T1000 (cell line): ENCODE measurements around the gene TMOD2.

Experiments used
- DNase-seq: peaks from one replicate; lab custom pipeline; 2025; ENCODE audit warnings: mixed read lengths; lab: John Stamatoyannopoulos, UW

Gene TMOD2

DNA sequence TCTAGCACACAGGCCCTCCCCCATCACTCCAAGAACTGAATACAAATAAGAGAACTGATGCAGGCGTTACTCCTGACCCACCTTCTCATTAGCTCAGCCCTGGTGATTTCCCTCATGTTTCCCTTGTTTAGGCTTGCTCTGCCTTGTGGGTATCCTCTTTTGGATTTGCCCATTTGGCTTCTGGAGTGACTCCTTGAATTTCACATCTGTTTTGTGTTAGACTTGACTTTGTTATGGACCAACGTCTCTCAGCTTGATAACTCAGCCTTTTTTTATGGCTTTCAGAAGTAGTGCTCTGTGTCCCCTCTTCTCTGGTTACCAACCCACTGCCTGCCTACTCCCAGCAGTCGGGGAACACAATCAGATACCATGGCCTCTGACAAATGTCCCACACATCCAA lies 66.8 kb downstream of the TMOD2 start:
- DNase-seq, result no peak

DNA sequence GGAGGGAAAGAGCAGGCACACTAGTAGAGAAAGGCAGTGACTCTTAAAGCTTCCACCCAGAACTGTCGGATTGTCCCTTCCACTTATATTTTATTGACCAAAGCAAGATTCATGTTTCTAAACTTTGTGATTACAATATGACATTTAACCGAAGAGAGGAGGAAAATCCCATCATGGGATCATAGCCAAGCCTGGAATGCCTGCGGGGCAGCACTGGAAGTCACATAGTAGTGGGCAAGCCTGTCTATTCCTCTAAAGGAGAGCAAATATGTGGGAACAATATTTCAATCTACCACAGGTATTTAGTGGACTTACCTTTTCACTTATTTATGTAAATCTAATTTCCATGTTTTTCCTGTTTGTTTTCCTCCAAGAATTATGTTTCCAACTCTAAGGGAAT lies 74.3 kb downstream of the TMOD2 start:
- DNase-seq, result no peak

DNA sequence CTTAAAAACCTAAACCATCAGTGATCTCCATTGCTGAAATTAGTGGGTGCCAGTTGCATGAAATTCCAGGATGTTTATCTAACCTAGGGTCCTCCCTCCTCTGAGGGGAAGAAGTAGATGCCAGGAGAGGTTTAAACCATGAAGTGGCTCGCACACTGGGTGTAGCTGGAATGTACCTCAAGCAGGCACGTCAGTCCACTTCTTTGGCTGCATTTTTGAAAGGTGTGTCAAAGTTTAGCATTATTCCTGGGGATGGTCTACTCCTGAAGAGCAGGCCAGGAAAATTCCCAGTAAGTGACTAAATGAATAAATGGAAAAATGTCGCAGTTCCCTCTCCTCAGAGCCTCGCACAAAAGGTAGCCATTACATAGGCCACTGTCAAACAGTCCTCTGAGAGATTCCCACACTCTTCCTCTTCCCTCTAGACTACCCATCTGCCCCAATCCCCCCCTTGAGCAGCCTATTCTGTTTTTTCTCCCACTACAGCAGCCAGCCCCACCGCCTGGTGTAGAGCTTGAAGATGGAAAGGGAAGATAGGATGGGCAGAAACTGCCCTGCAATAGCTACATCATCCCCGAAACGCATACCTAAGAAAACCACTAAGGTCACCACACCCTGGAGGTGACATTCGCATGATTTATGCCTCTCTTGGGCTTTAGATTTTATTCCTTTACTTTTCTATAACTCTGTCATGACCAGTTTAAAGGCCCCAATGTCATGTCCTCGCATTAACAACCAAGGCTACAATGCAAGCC lies 77.4 kb downstream of the TMOD2 start:
- no peak for DNase-seq

DNA sequence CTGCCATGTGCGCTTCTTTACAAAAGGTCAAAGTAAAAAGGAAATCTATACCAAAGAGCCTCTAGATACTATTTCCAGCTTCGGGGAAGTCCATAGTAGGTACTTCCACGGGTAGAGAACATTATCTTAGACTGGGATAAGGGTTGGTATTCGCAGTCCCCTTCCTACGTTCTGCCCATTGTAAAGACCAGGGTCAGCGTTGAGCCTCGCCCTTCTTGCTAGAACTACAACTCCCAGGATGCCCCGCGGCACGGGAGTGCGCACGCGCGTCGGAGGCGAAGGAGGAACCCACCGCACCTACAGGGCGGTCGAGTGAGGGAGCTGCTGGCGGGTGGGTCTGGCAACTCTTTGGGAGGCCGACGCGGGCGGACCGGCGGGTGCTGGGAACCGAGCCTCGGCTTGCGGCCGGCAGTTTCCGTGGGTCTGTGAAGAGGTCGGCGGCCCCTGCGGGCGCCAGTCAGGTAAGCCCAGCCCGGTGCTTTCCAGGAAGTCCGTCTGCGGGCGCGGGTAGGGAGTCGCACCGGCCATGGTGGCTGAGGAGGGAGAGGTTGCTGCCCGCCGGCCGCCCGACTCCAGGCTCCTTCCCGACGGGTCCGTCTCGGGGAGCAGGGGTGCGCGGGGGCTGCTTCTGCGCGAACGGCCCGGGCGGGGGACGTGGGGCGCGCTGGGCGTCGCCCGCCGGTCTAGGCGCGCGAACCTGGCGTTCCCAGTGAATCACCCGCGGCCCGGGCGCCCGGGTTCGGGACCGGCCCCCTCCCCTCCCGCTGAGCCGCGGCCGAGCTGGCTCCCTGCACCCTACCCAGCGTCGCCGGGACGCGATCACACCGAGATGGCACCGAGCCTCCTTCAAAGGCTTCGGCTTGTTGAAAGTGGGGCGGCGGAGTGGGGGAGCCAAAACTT lies 78.2 kb downstream of the TMOD2 start, which contains the start of gene TMOD3:
TSS of gene TMOD3 (plus strand) at position 278 of the 900 bp plus-strand sequence. CDS start 33,232 bp downstream, outside the sequence.
- peak; percentile 68 for DNase-seq

DNA sequence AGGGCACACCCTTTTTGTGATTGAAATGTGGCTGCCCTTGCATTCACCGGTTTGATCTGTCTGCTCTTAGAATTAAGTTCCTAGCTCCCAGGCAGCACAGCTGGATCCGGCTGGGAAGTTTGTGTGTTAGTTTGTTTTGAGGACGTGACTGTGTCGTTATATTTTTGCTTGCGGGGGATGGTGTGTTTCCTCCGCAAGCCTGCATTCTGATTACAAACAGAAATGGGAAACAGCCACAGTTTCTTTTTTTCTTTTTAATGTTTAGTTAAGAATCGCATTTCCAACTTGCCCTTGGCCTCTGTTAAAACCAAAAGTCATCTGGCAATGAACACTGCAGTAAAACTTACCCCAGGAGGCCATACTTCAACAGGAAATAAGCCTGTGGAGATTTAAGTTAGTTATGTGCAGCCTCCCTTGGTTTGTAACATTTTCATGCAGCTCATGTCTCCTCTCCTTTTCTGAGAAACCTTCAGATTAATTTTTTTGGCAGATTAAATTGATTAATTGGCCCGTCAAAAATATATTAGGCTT lies 78.9 kb downstream of the TMOD2 start:
- peak; percentile 32 for DNase-seq

DNA sequence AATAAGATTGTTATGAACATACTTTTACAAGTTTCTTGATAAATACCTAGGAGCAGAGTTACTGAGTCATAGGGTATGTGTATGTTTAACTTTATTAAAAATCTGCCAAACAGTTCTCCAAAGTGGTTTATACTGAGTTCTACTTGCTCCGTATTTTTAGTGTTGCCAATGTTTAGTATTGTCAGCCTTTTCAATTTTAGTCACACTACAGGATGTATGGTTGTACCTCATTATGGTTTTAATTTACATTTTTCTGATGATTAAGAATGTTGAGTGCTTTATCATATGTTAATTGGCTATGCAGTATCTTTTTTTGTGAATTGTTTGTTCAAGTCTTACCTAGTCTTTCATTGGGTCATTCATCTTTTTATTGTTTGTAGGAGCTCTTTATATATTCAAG lies 82.4 kb downstream of the TMOD2 start:
- no peak for DNase-seq

DNA sequence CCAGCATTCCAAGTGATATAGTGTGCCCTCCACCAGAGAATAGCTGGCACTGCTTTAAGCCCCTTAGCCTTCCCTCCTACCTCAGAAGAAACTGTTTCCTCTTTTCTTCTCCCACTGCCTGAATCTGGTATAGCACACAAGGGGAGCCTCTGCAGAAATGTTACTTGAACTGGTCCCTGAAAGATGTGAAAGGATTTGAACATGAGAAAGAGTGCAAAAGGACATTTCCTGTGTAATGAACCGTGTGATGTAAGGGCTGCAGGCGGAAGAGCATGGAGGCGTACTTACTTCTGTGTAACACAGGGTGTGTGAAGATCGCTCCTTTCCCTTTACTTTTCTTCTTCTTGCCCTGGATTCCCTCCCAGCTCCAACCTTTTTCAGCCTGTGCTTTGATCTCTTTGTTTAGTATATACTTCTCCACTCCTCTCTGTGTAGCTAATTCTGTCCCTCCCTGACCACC lies 86.4 kb downstream of the TMOD2 start:
- DNase-seq, result no peak

DNA sequence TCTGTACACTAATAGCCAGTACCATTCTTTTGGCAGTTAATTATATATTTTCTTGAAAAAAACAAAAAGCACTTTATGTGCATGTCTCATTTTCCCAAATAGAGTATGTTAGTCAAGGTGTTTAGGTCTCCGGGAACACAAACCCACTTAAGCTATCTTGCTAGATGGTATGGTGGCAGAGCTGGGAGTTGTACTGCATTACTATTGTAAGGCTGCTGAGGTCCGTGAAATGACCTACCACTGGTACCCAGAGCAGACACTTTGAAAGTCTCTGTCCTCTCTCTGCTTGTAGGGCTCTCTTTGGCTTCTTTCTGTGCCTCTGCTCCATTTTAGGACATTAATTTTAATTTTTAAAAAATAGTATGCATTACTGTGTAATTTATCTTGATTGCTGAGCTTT lies 86.9 kb downstream of the TMOD2 start:
- no peak for DNase-seq

DNA sequence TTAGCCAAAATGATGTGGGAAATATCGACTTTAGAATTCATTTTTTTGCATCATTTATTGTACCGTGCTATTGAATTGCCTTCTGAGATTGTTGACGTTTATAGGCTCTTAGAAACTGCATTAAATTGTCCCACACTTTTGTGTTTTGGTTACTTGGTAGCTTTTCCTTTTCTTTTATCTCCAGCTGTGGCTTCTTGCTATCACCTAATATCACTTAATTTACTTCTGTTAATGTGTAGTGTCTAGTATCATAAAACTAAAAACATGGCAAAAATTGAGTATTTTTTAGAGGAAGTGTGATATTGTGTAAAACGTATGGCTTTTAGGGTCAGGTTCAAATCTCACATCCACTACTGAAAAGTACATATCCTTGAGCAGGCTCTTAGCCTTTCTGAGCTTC lies 89.3 kb downstream of the TMOD2 start:
- no peak for DNase-seq

DNA sequence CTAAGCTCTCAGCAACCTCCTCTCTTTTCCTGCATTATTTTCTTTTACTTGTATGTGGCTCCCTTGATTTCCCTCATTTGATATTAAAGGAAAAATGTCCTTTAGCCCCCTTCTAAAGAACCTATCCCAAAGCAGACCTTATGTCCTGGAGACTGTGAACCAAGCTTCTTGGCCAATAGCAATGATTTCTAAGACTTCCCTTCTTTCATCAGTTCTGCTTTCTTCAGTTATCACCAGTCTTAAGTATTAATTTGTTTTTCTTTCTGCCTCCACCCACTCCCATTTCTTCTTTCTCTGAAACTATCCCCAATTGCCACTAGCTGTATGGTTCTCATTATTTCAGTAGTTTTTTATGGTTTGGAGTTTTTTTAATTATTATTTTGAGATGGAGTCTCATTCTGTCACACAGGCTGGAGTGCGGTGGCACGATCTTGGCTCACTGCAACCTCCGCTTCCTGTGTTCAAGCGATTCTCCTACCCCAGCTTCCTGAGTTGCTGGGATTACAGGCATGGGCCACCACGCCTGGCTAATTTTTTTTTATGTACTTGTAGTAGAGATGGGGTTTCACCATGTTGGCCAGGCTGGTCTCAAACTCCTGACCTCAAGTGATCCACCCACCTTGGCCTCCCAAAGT lies 90.1 kb downstream of the TMOD2 start:
- DNase-seq, result no peak

DNA sequence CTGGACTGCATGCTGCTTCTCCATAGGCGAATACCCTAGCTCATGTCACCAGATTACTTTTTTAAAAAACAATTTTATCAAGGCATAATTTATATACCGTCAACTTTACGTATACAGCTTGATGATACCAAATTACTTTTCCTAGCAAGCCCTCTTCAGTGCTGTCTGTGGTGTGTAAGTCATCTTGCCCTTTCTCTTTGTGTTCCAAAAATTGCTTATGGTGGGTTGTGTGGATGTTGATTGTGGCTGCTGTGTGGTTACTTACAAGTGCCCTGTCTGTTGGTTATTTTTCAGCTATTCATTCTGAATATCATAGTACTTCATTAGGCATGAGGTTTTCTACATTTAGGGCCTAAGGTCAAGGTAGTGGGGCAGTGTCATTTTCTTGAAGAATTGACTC lies 90.9 kb downstream of the TMOD2 start:
- DNase-seq, result no peak

DNA sequence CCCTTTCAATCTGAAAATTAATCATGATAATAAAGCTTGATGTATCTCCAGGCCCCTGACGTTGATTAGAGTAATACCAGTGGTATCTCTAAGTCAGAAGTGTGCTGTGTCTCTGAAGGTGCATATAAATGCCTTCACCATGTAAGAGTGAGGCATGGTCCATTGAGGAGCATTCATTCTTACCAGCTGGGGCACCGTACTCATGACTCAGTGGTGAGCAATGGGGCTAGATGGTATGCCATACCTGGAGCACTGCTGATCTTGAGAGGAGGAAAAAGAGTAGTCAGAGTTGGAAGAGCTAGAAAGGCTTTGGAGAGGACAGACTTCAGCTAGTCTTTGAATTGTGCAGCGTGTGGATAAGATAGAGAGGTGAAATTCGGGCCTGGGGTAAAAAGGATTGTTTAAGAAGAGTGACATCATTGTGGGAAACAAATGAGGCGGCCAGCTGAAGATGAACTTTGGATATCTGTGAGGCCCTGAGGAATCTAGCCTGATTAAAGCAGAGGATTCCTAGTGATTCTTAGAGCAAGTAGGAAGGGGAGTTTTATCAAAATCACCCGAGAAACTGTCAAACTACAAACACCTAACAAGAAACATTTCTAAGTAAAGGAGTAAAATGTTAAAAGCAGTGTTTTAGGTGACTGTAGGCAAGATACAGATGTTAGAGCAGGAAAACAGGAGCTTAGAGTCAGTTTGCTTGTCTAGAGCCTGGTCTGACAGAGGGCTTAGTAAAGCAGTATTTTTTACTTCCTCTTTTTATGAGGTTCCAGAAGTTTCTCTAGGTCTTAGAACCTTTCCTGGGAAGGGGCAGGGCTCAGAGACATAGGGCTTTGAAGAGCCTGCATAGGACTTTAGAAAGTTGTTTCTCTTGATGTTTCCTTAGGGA lies 91.7 kb downstream of the TMOD2 start:
- DNase-seq, result peak; percentile 16

DNA sequence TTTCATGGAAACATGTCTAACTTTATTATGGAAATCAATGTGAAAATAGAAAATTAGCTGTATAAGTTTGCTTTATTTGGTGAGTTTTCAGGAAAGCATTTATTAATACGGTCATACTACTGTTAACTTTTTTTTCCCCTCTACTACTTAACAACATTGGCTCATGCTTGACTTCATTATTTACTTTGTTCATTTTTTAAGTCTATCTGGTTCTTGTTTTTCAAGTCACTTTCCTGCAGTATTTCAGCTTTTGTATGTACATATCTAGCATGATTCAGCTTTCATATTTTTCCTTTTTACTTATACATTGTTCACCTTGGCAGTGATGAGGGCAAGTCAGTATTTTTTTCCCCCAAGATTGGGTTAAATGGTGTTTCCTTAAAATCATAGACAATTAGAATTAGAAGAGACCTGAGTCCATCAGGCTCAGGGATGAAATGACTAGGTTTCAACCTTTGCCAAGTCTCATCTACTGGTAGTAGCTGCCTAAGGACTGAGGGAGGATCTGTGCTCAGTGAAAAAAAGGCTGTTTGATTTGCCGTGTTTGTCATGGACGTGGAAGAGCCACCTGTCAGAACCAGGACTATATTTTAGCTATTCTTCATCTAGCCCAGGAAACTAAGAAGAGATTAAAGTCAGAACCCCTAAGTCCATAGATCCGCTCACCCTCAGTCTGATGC lies 93.5 kb downstream of the TMOD2 start:
- no peak for DNase-seq

DNA sequence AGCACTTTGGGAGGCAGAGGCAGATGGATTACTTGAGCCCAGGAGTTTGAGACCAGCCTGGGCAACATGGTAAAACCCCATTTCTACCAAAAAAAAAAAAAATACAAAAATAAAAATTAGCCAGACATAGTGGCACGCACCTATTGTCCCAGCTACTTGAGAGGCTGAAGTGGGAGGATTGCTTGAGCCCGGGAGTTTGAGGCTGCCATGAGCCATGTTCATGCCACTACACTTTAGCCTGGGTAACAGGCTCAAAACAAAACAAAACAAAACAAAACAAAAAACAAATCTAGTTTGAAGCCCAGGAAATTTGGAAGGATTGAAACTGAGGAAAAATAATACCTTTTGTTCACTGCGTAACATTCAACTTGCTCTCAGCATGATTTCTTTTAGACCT lies 94.7 kb downstream of the TMOD2 start:
- no peak for DNase-seq

DNA sequence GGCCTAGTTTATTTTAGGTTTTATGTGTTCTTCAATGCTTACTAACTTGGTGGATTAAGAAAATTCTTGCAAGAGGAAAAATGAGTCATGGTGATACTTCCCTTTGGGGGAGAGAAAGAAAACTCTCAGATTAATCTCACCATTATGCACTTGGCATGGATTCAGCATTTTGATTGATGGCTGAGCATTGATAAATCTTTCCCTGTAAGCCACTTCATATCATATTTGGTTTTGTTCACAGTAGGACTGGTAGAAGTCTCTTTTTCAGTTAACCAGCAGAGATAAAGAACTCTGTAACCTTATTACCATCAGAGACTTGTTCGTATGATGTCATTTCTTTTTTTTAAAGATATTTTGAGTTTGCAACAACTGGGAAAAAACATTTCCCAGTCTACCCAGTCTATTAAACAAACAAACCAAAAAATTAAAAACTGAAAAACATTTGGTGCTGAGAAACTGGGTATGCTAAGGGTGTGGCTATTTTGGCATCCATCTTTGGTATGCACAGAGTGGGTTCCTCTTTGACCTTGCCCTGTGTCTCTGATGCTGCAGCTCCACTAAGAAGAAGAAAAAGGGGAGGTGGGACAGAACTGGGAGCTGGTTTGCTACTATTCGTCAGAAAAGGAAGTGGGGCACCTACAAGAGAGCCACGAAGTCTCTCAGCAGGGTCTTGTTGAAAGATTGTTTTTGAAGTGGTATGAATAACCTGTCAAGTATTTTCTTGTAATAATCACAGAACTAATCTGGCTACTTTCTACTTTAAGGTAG lies 95.2 kb downstream of the TMOD2 start:
- no peak for DNase-seq

DNA sequence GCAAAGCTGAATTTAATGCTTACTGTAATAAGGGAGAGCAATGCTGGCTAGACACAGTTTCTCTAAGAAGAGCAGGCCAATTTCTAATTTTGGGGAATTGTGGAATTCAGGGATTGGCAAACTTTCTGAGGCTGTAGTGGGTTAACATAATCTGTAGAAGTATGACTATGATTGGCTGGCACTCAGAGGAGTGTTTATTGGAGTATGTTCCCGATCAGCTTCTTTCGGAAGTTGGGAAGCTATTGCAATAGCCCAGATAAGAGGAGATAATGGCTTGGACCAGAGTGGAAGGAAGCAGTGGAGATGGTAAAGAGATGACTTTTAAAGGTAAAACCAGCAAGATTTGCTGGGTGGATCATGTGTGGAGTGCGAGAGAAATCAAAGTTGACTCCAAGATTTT lies 97.4 kb downstream of the TMOD2 start:
- no peak for DNase-seq

DNA sequence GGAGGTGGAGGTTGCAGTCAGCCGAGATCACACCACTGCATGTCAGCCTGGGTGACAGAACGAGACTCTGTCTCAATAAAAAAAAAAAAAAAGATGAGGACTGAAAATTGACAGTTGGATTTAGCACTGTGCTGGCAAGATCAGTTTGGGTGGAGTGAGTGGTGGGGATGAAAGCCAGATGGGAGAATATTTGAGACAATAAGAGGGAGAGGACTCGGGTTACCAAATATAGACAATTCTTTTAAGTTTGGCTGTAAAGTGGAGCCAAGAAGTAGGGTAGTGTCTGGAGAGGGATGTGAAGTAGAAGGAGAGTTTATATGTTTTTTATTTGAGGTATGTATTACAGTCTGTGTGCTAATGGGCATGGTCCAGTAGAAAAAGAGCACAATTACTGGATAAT lies 98.5 kb downstream of the TMOD2 start:
- DNase-seq, result no peak

DNA sequence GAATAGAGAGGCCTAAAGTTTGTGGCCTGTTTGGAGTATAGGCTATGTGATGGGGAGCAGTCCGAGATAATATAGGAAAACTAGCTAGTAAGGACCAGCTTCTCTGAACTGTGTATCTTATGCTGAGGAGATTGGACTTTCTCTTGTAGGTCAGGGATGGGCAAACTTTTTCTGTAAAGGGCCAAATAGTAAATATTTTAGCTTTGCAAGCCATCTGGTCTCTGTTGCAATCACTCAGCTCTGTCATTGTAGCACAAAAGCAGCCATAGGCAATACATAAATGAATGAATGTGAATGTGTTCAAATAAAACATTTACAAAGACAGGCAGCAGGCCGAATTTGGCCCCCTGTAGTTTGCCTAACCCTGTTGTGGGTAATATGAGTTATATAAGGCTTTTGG lies 102.6 kb downstream of the TMOD2 start:
- DNase-seq, result no peak

DNA sequence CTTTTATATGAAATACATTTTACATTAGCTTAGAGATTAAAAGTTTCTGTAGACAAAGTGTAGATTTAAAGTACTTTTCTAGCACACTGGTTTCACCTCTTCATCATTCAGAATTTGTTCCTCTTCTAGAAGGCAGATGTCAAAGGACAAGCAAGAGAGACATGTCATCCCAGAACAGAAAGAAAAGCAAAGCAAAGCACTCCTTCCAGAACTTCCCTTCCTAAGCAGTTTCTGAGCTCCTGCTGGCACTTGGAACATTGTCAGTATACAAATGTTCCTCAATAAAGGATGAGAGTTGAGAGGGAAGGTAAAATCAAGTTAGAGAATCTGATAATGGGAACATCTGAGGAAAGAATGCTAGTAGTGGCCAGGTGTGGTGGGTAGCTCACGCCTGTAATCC lies 104.2 kb downstream of the TMOD2 start:
- no peak for DNase-seq
